NCI-H1105 (cell line): ENCODE measurements around the gene FOLR2.
"Not testable (repeated sequence)": the region's sequence is repeated elsewhere in the genome, so short reads cannot be mapped to it uniquely, and the experiment has no call there.

ENCODE experiments used
- DNase-seq: peaks from one replicate; lab custom pipeline; 2025; lab: John Stamatoyannopoulos, UW

The FOLR2 gene

DNA sequence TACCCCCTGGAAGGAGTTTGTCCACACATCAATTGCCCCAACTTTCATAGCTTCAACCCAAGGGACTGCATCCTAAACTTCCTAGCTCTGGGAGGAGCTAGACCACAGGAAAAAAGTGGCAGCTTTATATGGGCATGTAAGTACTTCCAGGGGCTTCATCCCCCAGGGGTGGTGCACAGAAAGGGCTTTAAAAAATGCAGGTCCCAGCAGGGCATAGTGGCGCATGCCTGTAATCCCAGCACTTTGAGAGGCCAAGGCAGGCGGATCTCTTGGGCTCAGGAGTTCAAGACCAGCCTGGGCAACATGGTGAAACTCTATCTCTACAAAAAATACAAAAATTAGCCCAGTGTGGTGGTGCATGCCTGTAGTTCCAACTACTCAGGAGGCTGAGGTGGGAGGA lies 9.8 kb upstream of the FOLR2 start:
- not testable (repeated sequence) for DNase-seq

DNA sequence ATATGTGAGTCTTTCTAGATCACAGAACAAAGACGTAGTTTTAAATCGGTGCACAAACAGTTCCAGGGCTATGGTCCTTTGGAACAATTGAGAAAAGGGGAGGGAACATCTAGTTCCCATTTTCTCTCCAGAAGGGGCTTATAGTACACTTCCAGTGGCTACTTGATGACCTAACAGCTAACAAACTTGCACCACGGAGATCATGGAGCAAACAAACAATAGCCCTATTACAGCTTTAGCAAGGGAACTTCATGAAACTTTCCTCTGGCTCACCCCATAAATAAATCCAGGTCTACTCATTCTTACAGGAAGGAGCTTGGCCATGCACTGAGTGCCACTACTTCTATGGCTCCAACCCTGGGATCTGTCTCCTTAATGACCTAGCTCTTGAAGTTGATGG lies 8.3 kb upstream of the FOLR2 start:
- no peak for DNase-seq

DNA sequence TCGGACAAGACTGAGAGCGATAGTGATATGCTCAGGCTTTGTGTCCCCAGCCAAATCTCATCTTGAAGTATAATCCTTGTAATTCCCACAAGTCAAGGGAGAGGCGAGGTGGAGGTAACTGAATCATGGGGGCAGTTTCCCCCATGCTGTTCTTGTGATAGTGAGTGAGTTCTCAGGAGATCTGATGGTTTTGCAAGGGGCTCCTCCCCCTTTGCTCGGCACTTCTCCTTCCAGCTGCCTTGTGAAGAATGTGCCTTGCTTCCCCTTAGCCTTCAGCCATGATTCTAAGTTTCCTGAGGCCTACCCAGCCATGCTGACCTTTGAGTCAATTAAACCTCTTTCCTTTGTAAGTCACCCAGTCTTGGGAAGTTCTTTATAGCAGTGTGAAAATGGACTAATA lies 7.5 kb upstream of the FOLR2 start:
- DNase-seq = no peak

DNA sequence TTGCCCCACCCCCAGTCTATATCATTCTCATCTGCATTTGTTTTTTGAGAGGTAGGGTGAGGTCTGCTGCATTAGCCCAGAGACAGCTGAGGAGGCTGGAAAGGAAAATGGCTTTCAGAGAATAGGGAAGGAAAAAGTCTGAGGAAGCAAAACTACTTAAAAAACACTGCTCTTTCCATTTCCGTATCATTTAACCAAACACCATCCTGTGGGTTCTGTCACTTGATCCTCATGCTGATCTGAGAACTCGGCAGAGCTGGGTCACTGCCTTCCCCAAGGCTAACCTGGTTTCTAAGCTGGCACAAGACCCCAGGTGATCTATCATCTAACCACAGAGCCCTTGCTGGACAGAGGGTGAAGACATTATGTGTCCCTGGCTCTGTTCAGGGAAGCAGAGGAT lies 1.2 kb downstream of the FOLR2 start:
- no peak for DNase-seq

DNA sequence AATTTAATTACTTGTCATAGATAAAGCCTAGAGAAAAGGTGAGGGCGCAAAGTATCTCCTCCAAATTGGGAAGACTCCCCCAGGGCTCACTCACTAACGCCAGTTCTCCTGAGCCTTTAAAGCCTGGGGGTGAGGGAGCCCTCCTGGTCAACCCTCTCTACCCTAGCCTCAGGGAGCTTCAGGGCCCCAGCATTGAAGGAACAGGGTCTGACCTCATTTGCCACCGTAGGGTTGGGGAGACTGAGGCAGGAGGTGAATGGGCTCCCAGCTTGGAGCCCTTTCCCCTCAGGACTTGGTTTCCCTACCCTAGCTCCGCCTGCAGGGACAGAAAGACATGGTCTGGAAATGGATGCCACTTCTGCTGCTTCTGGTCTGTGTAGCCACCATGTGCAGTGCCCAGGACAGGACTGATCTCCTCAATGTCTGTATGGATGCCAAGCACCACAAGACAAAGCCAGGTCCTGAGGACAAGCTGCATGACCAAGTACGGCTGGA lies 1.7 kb downstream of the FOLR2 start:
- DNase-seq = no peak

DNA sequence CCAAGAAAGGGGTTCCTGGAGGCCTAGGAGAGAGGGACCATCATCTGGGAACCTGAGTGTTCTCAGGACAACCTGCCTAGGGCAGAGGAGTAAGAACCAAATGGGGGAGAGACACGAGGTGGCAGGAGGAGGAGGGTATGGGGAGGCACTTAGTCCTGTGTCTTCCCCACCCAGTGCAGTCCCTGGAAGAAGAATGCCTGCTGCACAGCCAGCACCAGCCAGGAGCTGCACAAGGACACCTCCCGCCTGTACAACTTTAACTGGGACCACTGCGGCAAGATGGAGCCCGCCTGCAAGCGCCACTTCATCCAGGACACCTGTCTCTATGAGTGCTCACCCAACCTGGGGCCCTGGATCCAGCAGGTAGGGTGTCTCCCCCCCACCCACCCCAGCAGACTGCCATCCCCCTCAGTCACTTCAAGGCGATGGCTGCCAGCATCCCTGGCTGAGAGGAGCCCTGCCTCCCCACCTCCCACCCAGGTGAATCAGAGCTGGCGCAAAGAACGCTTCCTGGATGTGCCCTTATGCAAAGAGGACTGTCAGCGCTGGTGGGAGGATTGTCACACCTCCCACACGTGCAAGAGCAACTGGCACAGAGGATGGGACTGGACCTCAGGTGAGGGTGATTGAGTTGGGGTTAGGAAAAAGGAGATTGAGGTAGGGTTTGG lies 4.2 kb downstream of the FOLR2 start:
- no peak for DNase-seq

DNA sequence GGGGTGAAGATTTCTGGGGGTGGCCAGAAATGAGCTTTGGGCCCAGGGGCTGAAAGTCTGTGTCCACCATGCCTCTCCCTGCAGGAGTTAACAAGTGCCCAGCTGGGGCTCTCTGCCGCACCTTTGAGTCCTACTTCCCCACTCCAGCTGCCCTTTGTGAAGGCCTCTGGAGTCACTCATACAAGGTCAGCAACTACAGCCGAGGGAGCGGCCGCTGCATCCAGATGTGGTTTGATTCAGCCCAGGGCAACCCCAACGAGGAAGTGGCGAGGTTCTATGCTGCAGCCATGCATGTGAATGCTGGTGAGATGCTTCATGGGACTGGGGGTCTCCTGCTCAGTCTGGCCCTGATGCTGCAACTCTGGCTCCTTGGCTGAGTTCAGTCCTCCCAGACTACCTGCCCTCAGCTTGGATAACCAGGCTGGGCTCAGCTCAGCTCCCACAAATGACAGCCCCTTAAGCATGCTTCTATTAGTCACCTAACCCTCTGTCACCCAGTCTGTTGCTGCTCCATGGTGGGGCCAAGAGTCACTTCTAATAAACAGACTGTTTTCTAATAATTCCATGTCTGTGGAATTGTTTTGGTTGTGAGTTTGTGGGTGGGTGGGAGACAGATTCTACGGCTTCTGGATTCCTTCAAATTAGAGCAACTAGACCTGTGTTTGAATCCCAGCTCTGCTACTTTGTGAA lies 4.9 kb downstream of the FOLR2 start:
- DNase-seq = no peak

DNA sequence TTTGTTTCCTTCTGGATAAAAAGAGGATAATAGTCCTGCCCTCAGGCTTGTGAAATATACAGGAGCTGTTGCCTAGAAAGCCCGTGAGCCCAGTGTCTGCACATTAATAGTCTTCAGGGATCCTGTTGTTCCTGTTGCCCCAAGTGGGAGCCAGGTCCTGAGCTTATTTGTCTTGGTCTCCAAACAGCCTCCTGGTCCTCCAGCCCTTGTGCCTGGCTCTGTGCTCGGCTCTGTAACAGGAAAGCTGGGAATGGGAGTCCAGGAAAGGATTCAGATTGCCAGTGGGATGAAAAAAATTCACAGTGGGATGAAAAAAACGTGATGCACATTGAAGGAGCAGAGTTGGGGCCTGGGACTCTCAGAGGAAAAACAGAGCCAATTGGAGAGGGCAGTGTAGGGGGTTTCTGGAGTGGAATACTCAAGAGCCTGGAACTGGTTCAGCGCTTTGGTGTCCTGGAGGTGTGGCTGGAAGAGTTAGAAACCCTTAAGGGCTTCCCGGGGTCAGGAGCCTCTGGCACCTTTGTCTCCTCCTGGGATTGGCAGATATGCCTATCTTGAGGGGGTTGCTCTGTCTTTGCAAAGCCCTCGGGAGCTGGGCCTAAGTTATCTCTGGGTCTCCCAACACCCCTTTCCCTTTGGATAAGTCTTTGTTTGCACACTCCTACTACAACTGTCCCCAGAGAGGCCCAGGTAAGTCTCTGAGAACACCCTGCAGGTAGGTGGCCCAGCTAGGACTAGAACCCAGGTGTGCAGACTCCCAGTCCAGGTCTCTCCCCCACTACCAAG lies 5.7 kb downstream of the FOLR2 start:
- no peak for DNase-seq

DNA sequence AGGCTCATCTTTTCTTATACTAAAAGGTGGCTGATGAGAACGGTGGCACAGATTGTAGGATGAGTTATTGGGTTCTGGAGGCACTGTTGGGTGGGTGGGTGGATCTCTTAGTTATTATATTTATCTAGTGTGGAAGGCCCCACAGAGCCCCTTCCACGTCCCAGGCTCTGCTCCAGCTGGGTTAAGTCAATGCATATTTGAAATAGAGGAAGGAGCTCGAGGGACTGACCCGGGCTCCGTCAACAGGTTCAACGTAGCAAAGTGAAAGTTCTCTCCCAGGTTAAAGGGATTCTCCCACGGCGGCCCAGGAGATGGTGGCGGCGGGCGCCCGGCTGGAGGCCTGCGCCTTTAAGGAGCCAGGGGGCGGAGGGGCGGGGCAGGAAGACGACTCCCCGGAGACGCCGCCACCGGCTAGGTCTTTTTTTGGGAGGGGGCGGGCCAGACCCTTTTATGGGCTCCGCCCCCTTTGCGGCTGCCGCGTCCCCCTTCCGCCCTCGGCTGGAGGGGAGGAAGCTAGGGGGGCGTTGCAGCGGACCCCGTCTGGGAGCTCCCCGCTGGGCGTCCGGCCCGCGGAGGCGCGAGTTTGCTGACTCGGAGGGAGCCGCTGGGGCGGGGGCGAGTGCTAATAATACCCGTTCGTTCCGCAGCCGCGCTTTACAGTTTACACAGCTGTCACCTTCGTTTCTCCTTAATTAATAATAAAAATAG lies 6.5 kb downstream of the FOLR2 start:
- DNase-seq = peak; percentile 97

DNA sequence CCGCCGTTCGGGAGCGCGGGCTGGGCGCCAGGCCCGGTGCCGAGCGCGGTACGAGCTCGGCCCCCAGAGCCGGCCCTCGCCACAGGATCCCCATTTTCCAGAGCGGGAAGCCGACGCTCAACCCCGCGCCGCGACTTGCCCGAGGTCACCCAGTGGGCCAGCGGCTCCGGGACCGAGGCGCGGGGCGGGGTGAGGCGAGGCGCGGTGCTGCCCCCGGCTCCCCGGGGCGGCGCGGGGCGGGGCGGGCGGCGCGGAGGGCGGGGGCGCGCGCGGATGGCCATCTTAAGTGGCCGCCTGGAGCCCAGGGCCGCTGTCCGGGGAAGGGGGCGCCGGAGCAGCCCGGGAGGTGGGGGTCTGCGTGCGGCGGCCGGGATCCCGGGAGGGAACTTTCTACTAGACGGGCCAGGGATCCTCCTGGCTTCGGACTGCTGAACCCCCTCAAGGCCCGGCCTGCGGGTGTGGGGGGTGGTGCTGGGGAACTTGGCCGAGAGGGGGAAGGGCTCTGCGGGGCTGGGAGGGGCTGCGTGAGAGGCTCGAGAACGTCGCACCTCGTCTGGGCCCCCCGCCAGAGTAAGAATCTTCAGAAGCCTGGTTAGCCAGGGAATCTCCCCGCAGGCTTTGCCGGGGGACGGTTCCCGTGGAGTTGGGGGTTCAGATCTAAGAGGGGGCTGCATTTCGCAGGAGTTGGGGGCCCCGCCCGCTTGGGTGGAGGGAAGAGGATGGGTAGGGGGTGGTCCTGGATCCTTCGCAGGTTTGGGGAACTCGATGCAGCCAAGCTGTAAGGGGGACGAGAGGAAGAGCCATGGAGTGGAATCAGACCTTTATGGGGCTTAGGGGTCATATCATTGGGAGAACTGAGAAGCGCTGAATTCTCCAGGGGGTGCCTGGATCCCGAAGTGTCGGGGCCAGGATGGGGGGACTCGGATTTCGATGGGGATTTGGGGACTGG lies 7.3 kb downstream of the FOLR2 start:
- DNase-seq = peak; percentile 60

DNA sequence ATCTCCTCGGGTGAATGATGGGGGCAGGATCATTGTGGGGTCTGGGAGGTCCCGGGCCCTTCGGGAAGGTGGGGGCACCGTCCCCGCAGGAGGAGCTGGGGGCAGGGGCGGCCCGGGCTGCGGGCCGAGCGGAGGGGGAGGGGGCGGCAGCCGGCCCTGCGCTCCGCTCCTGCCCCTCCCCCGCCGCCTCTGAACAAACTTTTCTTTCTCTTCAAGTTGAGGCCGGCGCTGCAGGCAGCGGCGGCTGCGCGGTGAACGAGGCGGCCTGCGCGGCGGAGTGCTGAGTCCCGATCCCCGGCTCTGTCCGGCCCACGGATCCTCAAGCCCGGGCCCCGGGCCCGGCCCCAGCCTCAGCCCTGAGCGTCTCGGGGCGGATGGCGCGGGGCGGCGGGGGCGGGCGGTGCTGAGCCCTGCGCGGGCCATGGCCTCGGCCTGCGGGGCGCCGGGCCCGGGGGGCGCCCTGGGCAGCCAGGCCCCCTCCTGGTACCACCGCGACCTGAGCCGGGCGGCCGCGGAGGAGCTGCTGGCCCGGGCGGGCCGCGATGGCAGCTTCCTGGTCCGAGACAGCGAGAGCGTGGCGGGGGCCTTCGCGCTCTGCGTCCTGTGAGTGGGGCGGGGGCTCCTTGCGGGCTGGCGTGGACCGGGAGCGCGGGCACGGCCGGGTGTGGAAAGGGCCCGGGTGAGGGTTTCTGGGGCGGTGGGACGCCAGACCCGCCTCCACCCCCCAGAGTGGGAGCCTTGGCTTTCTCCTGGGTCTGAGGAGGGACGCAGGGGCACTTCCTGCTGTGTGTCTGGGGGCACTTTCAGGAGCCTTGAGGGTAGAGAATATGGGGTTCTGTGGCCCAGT lies 8.2 kb downstream of the FOLR2 start, which contains the start of gene INPPL1:
TSS of gene INPPL1 (plus strand) at position 204 of the 847 bp plus-strand sequence. CDS start at position 422, 218 bp downstream.
- no peak for DNase-seq

DNA sequence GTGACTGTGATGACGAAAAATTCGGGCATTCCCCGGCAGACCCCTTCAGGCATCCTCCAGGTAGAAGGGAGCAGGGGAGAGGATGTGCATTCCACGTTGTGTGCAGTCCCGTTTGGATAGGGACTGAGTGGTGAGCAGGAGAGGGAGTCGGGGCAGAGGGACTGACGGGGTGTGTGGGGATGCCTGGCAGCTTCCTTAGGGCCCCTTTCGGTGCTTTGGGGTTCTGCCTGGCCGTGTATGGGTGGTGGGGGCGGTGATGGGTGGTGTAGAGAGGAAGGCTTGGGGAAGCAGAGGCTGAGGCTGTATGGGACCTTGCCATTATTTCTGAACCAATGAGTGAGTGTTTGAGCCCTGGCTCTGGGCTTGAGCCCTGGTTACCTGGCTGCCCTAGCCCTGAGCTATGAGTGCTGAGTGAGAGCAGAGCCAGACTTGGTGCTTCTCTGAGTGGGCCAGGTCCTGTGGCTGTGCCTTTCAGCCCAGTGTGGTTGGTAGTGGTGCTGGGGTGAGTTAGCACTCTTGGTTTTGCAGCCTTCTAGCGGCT lies 8.9 kb downstream of the FOLR2 start:
- DNase-seq = no peak

DNA sequence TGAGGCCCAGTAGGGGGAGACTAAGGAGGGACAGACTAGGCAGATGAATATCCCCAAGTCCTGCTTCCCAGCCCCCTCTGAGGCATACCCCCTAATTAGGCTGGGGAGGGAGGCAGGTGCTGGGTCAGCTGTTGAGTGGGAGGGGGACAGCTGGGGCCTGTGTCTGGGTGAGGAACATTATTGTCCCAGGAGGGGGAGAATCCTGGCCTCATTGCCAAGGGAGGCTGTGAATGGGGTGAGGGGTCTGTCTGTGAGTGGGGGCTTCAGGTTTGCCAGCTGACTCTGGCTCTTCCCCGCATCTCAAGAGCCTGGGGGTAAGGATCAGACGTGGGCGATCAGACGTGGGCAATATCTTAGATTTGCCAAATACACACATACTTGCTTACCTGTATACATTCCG lies 10.1 kb downstream of the FOLR2 start:
- peak; percentile 44 for DNase-seq

DNA sequence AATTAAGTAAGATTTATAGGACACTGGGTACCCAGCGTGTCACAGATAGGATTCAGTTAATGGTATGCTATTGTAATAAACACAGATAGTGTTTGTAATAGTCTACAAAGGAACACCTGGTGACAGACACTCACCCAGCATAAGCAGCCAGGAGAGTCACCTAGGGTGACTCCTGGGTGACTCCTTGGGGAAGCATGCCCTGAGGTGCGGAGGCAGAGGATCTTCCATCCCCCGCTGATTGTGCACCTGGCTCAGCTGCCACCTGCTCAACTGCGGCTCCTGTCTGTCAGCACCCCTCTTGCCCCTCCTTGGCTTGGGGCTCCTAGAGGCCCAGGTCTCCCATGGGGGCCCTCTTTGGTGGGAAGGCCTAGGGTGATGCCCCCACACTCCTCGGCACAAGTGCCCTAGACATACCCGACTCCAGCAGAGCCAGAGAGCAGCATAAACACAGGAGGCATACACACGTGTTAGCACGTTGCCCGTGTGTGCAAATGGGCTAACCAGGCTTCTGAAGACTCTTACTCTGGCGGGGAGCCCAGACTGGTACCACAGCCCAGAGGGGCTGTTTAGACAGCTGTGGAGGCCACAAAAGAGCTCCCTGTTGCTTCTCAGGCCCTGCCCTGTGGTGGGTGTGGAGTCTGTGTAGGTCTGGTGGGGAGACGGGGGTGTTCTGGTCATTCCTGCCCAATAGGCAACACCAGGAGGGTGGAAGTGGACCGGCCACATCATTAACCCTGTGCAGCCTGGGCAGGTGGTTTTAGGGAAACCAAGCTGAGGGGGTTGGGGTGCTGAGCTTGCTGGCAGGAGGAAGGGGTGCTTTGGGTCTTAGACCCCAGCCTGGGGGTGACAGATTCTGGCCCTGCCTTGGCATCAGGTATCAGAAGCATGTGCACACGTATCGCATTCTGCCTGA lies 11.0 kb downstream of the FOLR2 start:
- DNase-seq = peak; percentile 90

DNA sequence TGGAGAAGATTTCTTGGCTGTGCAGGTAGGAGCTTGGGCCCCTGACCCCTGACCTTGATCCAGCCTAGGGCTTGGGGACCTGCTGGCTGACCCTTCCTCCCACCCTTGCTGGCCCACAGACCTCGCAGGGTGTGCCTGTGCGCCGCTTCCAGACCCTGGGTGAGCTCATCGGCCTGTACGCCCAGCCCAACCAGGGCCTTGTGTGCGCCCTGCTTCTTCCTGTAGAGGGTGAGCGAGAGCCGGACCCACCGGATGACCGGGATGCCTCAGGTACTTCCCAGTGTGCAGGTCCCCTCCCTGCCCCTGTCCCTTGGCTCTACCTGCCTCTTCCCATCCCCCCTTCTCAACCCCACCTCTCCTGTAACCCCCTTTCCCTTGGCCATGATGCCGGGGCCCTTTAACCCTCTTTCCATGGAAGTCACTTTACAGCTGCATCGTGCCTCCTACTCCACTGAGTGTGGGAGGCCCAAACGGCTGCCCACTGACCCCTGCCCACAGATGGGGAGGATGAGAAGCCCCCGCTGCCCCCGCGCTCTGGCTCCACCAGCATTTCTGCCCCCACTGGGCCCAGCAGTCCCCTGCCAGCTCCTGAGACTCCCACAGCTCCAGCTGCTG lies 11.7 kb downstream of the FOLR2 start:
- no peak for DNase-seq

DNA sequence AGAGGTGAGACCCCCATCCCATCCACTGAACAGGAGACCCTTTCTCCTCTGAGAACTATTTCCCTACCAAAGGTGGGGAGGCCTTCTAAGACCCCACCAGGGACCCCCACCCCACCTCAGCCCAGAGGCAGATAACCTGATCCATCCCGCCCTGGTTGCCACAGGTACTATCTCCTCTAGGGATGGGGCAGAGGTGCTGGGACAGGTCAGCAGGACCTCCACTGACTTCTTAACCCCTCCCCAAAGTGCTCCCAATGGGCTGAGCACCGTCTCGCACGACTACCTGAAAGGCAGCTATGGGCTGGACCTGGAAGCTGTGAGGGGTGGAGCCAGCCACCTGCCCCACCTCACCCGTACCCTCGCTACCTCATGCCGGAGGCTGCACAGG lies 12.2 kb downstream of the FOLR2 start:
- no peak for DNase-seq

DNA sequence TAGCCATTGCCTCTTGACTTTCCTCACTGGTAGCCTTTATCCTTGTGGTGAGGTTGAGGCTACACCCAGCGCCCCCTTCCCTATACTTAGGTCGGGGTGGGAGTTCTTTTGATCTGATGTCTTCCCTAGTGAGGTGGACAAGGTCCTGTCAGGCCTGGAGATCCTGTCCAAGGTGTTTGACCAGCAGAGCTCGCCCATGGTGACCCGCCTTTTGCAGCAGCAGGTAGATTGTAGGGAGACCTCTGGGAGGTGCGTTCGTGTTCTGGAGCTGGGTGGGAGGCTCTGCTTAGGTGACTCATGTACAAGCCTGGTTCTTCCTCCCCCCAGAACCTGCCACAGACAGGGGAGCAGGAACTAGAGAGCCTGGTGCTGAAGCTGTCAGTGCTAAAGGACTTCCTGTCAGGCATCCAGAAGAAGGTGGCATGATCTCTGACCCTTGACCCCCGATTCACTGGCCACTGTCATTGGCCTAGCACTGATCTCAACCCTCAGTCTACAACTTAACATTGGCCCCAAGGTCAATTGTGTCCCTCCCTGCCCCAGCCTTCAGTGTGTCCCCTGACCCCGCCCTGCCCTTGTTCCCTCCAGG lies 12.8 kb downstream of the FOLR2 start:
- no peak for DNase-seq
